HG03025 (cell line): ENCODE measurements around the gene MSH5.
A peak's percentile ranks its signal among the peaks of the same experiment; 100 is the strongest.
"Not testable (repeated sequence)": the region's sequence is repeated elsewhere in the genome, so short reads cannot be mapped to it uniquely, and the experiment has no call there.

Source experiments
- ATAC-seq: cut with Tn5 transposase; IDR thresholded peaks from one replicate; pipeline ENCODE4 v1.9.1; 2021; ENCODE audit warnings: mild to moderate bottlenecking, moderate library complexity; ENCODE audit not compliant: unreplicated experiment, low FRiP score

MSH5 gene

GRCh38 chr6:31739639-31740396, at the start of gene MSH5:
Gene MSH5 (plus strand): TSS chr6:31740005. CDS start chr6:31740467, 462 bp downstream.
- ATAC-seq = peak; percentile 78

- no peak for ATAC-seq
These were observed 49.4 kb upstream of the MSH5 start for GRCh38 chr6:31690231-31691077.

- ATAC-seq = no peak
These were observed 48.7 kb upstream of the MSH5 start for GRCh38 chr6:31691078-31691463.

- ATAC-seq = no peak
These were observed 48.2 kb upstream of the MSH5 start for GRCh38 chr6:31691564-31692108.

- ATAC-seq = no peak
These were observed 47.5 kb upstream of the MSH5 start for GRCh38 chr6:31692353-31692752.

- no peak for ATAC-seq
These were observed 46.9 kb upstream of the MSH5 start for GRCh38 chr6:31692886-31693285.

- ATAC-seq = no peak
These were observed 46.3 kb upstream of the MSH5 start for GRCh38 chr6:31693535-31693934.

- no peak for ATAC-seq
These were observed 42.2 kb upstream of the MSH5 start for GRCh38 chr6:31697555-31697954.

- ATAC-seq = no peak
These were observed 38.9 kb upstream of the MSH5 start for GRCh38 chr6:31700740-31701401.

- ATAC-seq = no peak
These were observed 38.0 kb upstream of the MSH5 start for GRCh38 chr6:31701666-31702404.

- ATAC-seq = no peak
These were observed 37.4 kb upstream of the MSH5 start for GRCh38 chr6:31702405-31702818.

- peak; percentile 71 for ATAC-seq
These were observed 36.7 kb upstream of the MSH5 start, which contains the start of gene ABHD16A for GRCh38 chr6:31702819-31703716. Gene ABHD16A (minus strand): TSS chr6:31703324. CDS start chr6:31703281, 43 bp downstream.

GRCh38 chr6:31705931-31706330, 33.9 kb upstream of the MSH5 start:
- ATAC-seq = no peak

GRCh38 chr6:31706599-31706998, 33.2 kb upstream of the MSH5 start, which contains the start of gene LY6G6F:
Gene LY6G6F (plus strand): TSS chr6:31706866. CDS start chr6:31706907, 41 bp downstream.
- no peak for ATAC-seq

- ATAC-seq = no peak
These were observed 32.1 kb upstream of the MSH5 start for GRCh38 chr6:31707701-31708100.

- no peak for ATAC-seq
These were observed 31.6 kb upstream of the MSH5 start for GRCh38 chr6:31708224-31708623.

- not testable (repeated sequence) for ATAC-seq
These were observed 30.6 kb upstream of the MSH5 start for GRCh38 chr6:31709157-31709556.

GRCh38 chr6:31710523-31711219, 29.1 kb upstream of the MSH5 start:
- ATAC-seq = no peak
